DOHH2 (cell line): ENCODE results near the gene AGT.

ENCODE experiments used
- EZH2phosphoT487 ChIP-seq: fragments of 200-600 bp; sonication (generic); IDR thresholded peaks from 2 replicates; pipeline ENCODE4 v1.6.1; 2017; ENCODE audit warnings: borderline replicate concordance, mild to moderate bottlenecking, antibody characterized with exemption, low read length, moderate library complexity, mixed read lengths
- TF ChIP-seq, protein P1 (sequence below): fragments of 200-600 bp; sonication (generic); IDR thresholded peaks from one replicate; pipeline ENCODE4 v1.5.1; 2014; ENCODE audit warnings: antibody characterized with exemption, mild to moderate bottlenecking, low read depth, low read length; ENCODE audit not compliant: poor library complexity, severe bottlenecking

DNA sequence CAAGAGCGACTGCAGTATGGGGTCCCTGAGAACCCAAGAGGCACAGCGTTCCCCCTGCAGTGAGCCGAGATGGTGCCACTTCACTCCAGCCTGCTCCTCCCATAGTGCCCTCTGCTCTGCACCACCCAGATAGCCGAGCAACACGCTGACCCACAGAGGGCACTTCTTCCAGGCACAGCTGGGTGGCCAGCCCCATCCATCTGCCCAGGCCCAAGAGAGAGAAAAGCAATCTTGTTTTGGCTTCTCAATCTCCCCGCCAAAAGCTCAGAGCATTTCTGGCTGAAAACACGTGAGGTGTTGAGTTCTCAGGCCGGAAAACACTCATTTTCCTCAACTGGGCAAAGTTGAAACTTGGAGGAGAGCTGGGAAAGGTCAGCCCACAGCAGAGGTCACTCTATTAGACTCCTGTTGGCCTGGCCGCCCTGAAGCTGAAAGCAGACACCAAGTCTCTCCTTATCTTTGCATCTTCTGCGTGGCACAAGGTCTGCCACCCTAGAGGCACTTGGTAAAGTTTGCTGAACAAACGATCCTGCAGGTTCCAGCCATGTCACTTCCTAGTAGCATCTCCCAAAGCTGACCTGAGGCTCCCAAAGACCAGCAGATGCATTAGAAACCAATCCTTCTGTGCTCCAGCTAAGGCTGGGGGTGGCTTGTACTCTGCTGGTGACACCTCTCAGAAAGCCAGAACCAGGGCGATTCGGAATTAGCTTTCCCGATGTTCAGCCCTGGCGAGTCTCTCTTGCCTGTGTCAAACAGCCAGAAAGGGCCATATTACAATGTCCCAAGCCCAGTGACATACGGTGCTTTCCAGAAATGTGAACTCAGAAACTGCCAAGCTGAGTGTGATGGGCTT is 44.2 kb upstream of the AGT start:
- TF ChIP-seq, protein P1, sequence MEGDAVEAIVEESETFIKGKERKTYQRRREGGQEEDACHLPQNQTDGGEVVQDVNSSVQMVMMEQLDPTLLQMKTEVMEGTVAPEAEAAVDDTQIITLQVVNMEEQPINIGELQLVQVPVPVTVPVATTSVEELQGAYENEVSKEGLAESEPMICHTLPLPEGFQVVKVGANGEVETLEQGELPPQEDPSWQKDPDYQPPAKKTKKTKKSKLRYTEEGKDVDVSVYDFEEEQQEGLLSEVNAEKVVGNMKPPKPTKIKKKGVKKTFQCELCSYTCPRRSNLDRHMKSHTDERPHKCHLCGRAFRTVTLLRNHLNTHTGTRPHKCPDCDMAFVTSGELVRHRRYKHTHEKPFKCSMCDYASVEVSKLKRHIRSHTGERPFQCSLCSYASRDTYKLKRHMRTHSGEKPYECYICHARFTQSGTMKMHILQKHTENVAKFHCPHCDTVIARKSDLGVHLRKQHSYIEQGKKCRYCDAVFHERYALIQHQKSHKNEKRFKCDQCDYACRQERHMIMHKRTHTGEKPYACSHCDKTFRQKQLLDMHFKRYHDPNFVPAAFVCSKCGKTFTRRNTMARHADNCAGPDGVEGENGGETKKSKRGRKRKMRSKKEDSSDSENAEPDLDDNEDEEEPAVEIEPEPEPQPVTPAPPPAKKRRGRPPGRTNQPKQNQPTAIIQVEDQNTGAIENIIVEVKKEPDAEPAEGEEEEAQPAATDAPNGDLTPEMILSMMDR, result no peak
- no peak for TF ChIP-seq EZH2phosphoT487
